Bronchial smooth muscle cell (primary cell): ENCODE data around the gene SVOP. TPM values are rescaled to one million over a fixed set of nuclear protein-coding genes. Genes with fewer than 3 reads are reported as not detected.

Experiments used
- total RNA-seq: library from RNA; depleted of rRNA; stranded (reverse); fragments of >200 nt; gene quantifications from 2 replicates; pipeline ENCODE4 v1.2.1, GENCODE V29; 2014

The SVOP gene, protein sequence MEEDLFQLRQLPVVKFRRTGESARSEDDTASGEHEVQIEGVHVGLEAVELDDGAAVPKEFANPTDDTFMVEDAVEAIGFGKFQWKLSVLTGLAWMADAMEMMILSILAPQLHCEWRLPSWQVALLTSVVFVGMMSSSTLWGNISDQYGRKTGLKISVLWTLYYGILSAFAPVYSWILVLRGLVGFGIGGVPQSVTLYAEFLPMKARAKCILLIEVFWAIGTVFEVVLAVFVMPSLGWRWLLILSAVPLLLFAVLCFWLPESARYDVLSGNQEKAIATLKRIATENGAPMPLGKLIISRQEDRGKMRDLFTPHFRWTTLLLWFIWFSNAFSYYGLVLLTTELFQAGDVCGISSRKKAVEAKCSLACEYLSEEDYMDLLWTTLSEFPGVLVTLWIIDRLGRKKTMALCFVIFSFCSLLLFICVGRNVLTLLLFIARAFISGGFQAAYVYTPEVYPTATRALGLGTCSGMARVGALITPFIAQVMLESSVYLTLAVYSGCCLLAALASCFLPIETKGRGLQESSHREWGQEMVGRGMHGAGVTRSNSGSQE
- total RNA-seq: not detected in 2 replicates

DNA sequence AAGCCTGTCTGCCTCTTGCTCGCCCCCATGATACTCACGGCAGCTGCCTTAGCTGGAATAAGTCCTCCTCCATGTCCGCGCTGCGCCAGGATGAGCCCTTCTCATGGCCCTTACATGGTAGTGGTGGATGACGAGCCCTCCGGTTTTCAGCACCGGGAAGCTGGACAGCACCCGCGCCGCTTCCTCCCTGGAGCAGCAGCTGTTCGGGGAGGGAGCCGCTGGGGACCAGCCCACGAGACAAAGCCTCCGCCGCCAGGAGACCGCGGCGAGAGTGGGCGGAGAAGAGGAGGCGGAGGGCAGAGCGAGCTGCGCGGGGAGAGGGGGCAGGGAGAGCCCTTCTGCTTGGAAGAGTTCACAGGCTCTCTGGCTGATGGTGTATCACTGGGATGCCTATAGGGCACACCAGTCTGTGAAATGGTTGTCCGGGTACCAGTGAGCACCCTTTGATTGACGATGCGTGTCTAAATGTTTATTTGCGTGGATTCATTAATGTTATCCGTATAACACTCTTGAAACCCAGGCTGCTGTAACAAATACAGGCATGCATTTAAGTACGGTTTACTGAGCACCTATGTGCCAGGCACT, at the start of gene SVOP:
SVOP (minus strand) TSS at position 273 of the 585 bp plus-strand sequence; CDS start at position 73, 200 bp downstream.

DNA sequence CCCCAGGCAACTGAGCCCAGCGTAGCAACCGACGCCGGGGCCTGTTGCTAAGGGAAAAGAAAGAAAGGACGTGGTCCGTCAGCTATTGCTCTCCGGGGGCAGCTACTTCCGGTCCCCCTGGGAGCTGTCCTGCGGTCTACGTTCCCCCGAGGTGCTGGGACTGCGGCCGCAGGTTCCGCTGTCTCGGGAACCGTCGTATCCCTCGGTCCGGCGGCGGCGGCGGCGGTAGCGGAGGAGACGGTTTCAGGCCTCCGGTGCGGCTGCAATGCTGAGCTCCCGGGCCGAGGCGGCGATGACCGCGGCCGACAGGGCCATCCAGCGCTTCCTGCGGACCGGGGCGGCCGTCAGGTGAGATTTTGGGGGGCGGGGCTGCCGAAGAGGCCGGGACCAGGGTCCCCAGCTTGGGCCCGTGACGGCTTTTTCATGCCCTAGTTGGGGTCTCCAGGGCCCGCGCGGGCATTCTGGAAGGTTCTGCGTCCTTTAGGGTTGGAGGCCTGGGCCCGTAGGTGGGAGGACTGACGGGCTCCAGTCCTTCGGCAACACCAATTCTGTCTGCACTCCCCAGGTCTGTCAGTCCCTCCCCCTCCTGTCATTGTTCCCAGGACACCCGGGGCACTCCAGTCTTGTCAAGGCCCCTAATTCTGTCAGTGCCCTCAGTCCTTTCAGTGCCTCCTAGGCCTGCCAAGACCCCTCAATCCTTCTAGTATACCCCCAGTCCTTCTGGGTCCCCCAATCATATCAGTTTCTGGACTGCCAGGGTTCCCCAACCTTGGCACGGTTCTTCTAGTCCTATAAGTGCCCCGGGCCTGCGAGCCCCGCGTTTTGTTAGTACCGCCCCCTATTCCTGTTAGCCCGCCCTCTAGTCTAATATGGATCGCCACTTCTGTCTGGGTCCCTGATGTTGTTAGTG, 31.8 kb upstream of the SVOP start, which contains the start of gene USP30:
USP30 (plus strand) TSS at position 163 of the 910 bp plus-strand sequence; CDS start at position 266, 103 bp downstream.

DNA sequence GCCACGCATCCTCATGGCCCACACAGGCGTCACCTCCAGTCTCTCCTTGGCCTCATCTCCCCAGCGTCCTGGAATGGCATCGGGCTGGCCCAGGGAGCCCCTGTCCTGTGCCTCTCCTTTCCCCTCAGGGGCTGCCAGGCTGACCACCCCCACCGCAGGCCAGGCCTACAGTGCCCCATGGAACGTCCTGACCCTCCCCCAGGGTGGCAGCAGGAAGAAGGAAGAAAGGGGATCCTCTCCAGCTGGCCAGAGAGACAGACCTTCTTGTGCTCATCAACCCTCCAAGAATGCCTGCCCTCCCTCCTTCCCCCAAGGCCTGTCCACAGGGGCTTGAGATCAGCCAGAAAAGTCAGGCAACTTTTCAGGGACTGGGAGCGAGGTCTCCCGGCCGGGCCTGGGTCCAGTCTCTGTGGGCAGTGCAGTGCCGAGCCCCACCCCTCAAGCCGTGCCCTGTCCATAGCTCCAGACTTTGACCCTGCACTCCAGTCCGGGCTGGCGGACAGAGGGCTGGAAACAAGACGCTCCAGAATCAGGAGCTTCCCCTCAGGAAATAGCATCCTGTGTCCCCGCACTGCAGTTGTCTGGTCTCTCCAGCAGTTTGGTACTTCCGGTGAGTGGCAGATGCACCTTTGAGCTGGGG, 141.1 kb downstream of the SVOP start, which contains the start of gene DAO:
DAO (plus strand) TSS at position 478 of the 640 bp plus-strand sequence. CDS start 4,915 bp downstream, outside the sequence.

Other genes starting within 250 kb of the SVOP start
- 11.0 and 12.5 TPM in 2 replicates for gene SSH1, start 163.5 kb downstream of the SVOP start, total RNA-seq
- not detected in 2 replicates for gene DAO, start 141.0 kb downstream of the SVOP start, total RNA-seq
- 7.4 and 10.7 TPM in 2 replicates for gene USP30, start 31.5 kb upstream of the SVOP start, total RNA-seq
- gene ALKBH2, start 72.4 kb upstream of the SVOP start, total RNA-seq: 19.5 and 24.7 TPM in 2 replicates
- gene UNG, start 76.5 kb upstream of the SVOP start, total RNA-seq: 14.3 and 15.4 TPM in 2 replicates
- gene ACACB, start 95.5 kb upstream of the SVOP start, total RNA-seq: 4.7 and 7.3 TPM in 2 replicates